Panc1 (cell line): ENCODE measurements around the gene YY1AP1.
"Not testable (repeated sequence)": the region's sequence is repeated elsewhere in the genome, so short reads cannot be mapped to it uniquely, and the experiment has no call there.

Experiments
- CTCF ChIP-seq: fragments of 450-650 bp; IDR thresholded peaks from 2 replicates; pipeline ENCODE4 v1.5.1; 2017; ENCODE audit warnings: mild to moderate bottlenecking
- POLR2AphosphoS5 ChIP-seq: IDR thresholded peaks from 2 replicates; pipeline ENCODE4 v1.6.1; 2012; ENCODE audit warnings: mild to moderate bottlenecking, low read depth, low read length, moderate library complexity
- REST ChIP-seq, 2 experiments: IDR thresholded peaks; 2 replicates each; pipeline ENCODE4 v1.6.1; 2011 to 2012; ENCODE audit warnings: low read depth in 2 of 2, control low read depth in 1 of 2, low read length in 1 of 2, mild to moderate bottlenecking in 1 of 2, moderate library complexity in 1 of 2; ENCODE audit not compliant: insufficient read depth in 1 of 2
- SIN3A ChIP-seq: IDR thresholded peaks from 2 replicates; pipeline ENCODE4 v1.6.1; 2012; ENCODE audit warnings: low read depth, mild to moderate bottlenecking, low read length, moderate library complexity, borderline replicate concordance; ENCODE audit not compliant: insufficient read depth
- TCF7L2 ChIP-seq: IDR thresholded peaks from 2 replicates; pipeline ENCODE4 v1.6.1; 2011; ENCODE audit warnings: mild to moderate bottlenecking, low read depth, low read length, inconsistent platforms

GRCh38 chr1:155697616-155698015, 9.0 kb upstream of the YY1AP1 start:
- TF ChIP-seq CTCF; SIN3A; REST (IDR thresholded peaks at IDR 0.05; ENCODE audit: insufficient read depth in 1 of 2, low read depth in 2 of 2, low read length in 1 of 2); POLR2AphosphoS5; TCF7L2: not testable (repeated sequence)
